Left lung (tissue), 10 donors: ENCODE results near the gene GRIPAP1. TPM values are rescaled to one million over a fixed set of nuclear protein-coding genes. Genes with fewer than 3 reads are reported as not detected.

Source experiments
- ATAC-seq: fragments of 200-7000 bp; cut with Tn5 transposase; one replicate; pipeline ENCODE4 v1.9.1; 2020; ENCODE audit warnings: moderate library complexity
- DNase-seq, 4 donors: peaks; one replicate each; pipeline ENCODE4 v3.0.0-alpha.2; 2013 to 2020
- H3K27ac ChIP-seq, 2 donors: fragments of 200-600 bp; sonication (generic) in 1 of 2; one replicate each; pipeline versions ENCODE4 v1.5.0 to v1.8.0; 2020 to 2021
- H3K27me3 ChIP-seq, 2 donors: fragments of 200-600 bp; sonication (generic) in 1 of 2; one replicate each; pipeline versions ENCODE4 v1.5.0 to v1.8.0; 2020 to 2021
- H3K36me3 ChIP-seq, 2 donors: fragments of 200-600 bp; sonication (generic) in 1 of 2; one replicate each; pipeline versions ENCODE4 v1.5.0 to v1.8.0; 2020 to 2021
- H3K4me1 ChIP-seq, 2 donors: fragments of 200-600 bp; one replicate each; pipeline ENCODE4 v1.8.0; 2021
- H3K4me3 ChIP-seq, 2 donors: fragments of 200-600 bp; sonication (generic) in 1 of 2; one replicate each; pipeline versions ENCODE4 v1.5.0 to v1.8.0; 2020 to 2021; ENCODE audit warnings: mild to moderate bottlenecking in 1 of 2
- H3K9me3 ChIP-seq, 2 donors: fragments of 200-600 bp; sonication (generic) in 1 of 2; one replicate each; pipeline versions ENCODE4 v1.5.0 to v1.8.0; 2020 to 2021
- CTCF ChIP-seq, 2 donors: fragments of 200-600 bp; sonication (generic) in 1 of 2; IDR thresholded peaks; one replicate each; pipeline versions ENCODE4 v1.5.0 to v1.8.0; 2021; ENCODE audit warnings: antibody characterized with exemption in 2 of 2
- intact Hi-C, 2 donors: fragments of 100-400 bp; cut with DNase I; formaldehyde crosslinking; loops; one replicate each; pipeline versions ENCODE4 v1.11.2 to v1.14.2; 2022
- polyA plus RNA-seq, 6 donors: library from polyadenylated mRNA; unstranded; fragments of 120-200 nt; gene quantifications; one replicate each; pipeline ENCODE4 v1.2.1, GENCODE V29; 2013; ENCODE audit not compliant: insufficient read length in 6 of 6
- total RNA-seq, 2 donors: library from RNA; stranded (reverse); fragmentation: NEBNext Ultra II Directional; extraction: Animal tissue kit (Norgen Biotek cat#: 25700); gene quantifications; one replicate each; pipeline ENCODE4 v1.2.1, GENCODE V29; 2021
- donor health status: DM: no; HTN: yes; CAD: no.
- donor health status: DM: no; HTN: no; CAD: no.

Gene GRIPAP1
- total and polyA plus RNA-seq, 8 donors, result 36.1 to 67.1 (median 57.6) TPM

- no peak overlapping the region for H3K4me3 ChIP-seq
- no peak overlapping the region for H3K27ac ChIP-seq
- no peaks in the 10 kb centered on the region for H3K27me3 ChIP-seq
- ATAC-seq (no peak), DNase-seq (no peak)
- no peaks in the 10 kb centered on the region for H3K9me3 ChIP-seq
- H3K4me1 ChIP-seq, result peaks cover 0 to 5% of the 10 kb centered on the region in 2 donors
- TF ChIP-seq CTCF (IDR thresholded peaks at IDR 0.05), result no peak
- intact Hi-C loops, result no loop called here
- H3K36me3 ChIP-seq, result peaks cover 0 to 46% of the 10 kb centered on the region in 2 donors
Measured at GRCh38 chrX:48997865-48998264, 4.2 kb downstream of the GRIPAP1 start.

- no peak for ATAC-seq
- no peak for TF ChIP-seq CTCF (IDR thresholded peaks at IDR 0.05)
- Histone ChIP-seq H3K4me1 (peaks cover 0 to 5% of the 10 kb centered on the region in 2 donors), H3K27me3 (no peaks in the 10 kb centered on the region), H3K4me3 (no peak overlapping the region), H3K27ac (no peak overlapping the region), H3K36me3 (peaks cover 0 to 50% of the 10 kb centered on the region in 2 donors), H3K9me3 (no peaks in the 10 kb centered on the region)
- no peak for DNase-seq
- intact Hi-C loops, result no loop called here
Measured at GRCh38 chrX:48997455-48997854, 4.6 kb downstream of the GRIPAP1 start.

GRCh38 chrX:48996969-48997368 is 5.1 kb downstream of the GRIPAP1 start:
- intact Hi-C loops, result no loop called here
- no peaks in the 10 kb centered on the region for H3K27me3 ChIP-seq
- ATAC-seq (no peak), DNase-seq (no peak)
- H3K4me1 ChIP-seq, result peaks cover 0 to 5% of the 10 kb centered on the region in 2 donors
- peaks cover 0 to 55% of the 10 kb centered on the region in 2 donors for H3K36me3 ChIP-seq
- H3K9me3 ChIP-seq, result no peaks in the 10 kb centered on the region
- H3K27ac ChIP-seq, result no peak overlapping the region
- H3K4me3 ChIP-seq, result no peak overlapping the region
- no peak for TF ChIP-seq CTCF (IDR thresholded peaks at IDR 0.05)

GRCh38 chrX:48992341-48992740 is 9.7 kb downstream of the GRIPAP1 start:
- TF ChIP-seq CTCF (IDR thresholded peaks at IDR 0.05), result no peak
- intact Hi-C loops, result no loop called here
- H3K9me3 ChIP-seq, result no peaks in the 10 kb centered on the region
- no peaks in the 10 kb centered on the region for H3K27me3 ChIP-seq
- H3K27ac ChIP-seq, result no peak overlapping the region
- ATAC-seq (no peak), DNase-seq (no peak)
- peaks cover 0 to 81% of the 10 kb centered on the region in 2 donors for H3K36me3 ChIP-seq
- H3K4me1 ChIP-seq, result no peaks in the 10 kb centered on the region
- H3K4me3 ChIP-seq, result no peak overlapping the region

- H3K36me3 ChIP-seq, result peaks cover 0 to 77% of the 10 kb centered on the region in 2 donors
- intact Hi-C loops, result no loop called here
Measured at GRCh38 chrX:48989483-48989882, 12.6 kb downstream of the GRIPAP1 start.

More at GRCh38 chrX:48989483-48989882, 12.6 kb downstream of the GRIPAP1 start:
- no peaks in the 10 kb centered on the region for H3K4me1 ChIP-seq
- no peak overlapping the region for H3K27ac ChIP-seq
- no peaks in the 10 kb centered on the region for H3K9me3 ChIP-seq
- no peak for TF ChIP-seq CTCF (IDR thresholded peaks at IDR 0.05)
- DNase-seq, result peak in 2 of 4 donors; percentile 10 to 17
- ATAC-seq, result no peak
- H3K27me3 ChIP-seq, result no peaks in the 10 kb centered on the region
- H3K4me3 ChIP-seq, result no peak overlapping the region
